ENCODE results near the gene CISD3.

GRCh38 chr17:38710985-38711384 is 19.2 kb upstream of the CISD3 start:
- TF ChIP-seq CTCF (conservative IDR thresholded peaks at IDR 0.05; ENCODE audit: low read length) (no peak), EZH2phosphoT487 (IDR thresholded peaks at IDR 0.05; ENCODE audit: borderline replicate concordance) (no peak)

All from Loucy (cell line).